Astrocyte (in vitro differentiated cells and primary cell): ENCODE measurements around the gene CEP350. TPM values are rescaled to one million over a fixed set of nuclear protein-coding genes. Genes with fewer than 3 reads are reported as not detected.

Experiments used
- DNase-seq: peaks from one replicate; pipeline ENCODE4 v3.0.0-alpha.2; 2010; ENCODE audit warnings: low read depth
- FAIRE-seq: peaks from 2 replicates; lab custom pipeline; 2011; peaks lifted over from hg19 to GRCh38; lab: Jason Lieb, UNC
- H2AFZ ChIP-seq: 2 replicates; pipeline ENCODE4 v1.6.0; 2012; ENCODE audit warnings: low read depth, low read length, inconsistent platforms
- H3K27ac ChIP-seq: 2 replicates; pipeline ENCODE4 v1.5.1; 2011; ENCODE audit warnings: low read depth, low read length, inconsistent platforms
- H3K27me3 ChIP-seq: 2 replicates; pipeline ENCODE4 v1.6.0; 2011; ENCODE audit warnings: low read length, inconsistent platforms; ENCODE audit not compliant: insufficient read depth
- H3K36me3 ChIP-seq: 2 replicates; pipeline ENCODE4 v1.5.1; 2011; ENCODE audit warnings: low read length, inconsistent platforms; ENCODE audit not compliant: insufficient read depth
- H3K4me1 ChIP-seq: 2 replicates; pipeline ENCODE4 v1.5.1; 2011; ENCODE audit warnings: low read length, inconsistent platforms; ENCODE audit not compliant: insufficient read depth
- H3K4me2 ChIP-seq: 2 replicates; pipeline ENCODE4 v1.6.0; 2012; ENCODE audit warnings: low read length, inconsistent platforms
- H3K4me3 ChIP-seq: 2 replicates; pipeline ENCODE4 v1.5.1; 2011; ENCODE audit warnings: low read depth, mild to moderate bottlenecking, low read length, inconsistent platforms; ENCODE audit not compliant: insufficient read depth
- H3K79me2 ChIP-seq: 2 replicates; pipeline ENCODE4 v1.6.0; 2012; ENCODE audit warnings: mild to moderate bottlenecking, low read length, inconsistent platforms; ENCODE audit not compliant: insufficient read depth
- H3K9ac ChIP-seq: 2 replicates; pipeline ENCODE4 v1.6.0; 2012; ENCODE audit warnings: mild to moderate bottlenecking, low read length, inconsistent platforms
- H3K9me3 ChIP-seq: 2 replicates; pipeline ENCODE4 v1.5.1; 2012; ENCODE audit warnings: low read depth, mild to moderate bottlenecking, low read length, inconsistent platforms; ENCODE audit not compliant: insufficient read depth
- H4K20me1 ChIP-seq: 2 replicates; pipeline ENCODE4 v1.6.0; 2012; ENCODE audit warnings: low read length, inconsistent platforms; ENCODE audit not compliant: insufficient read depth
- H3K27ac Mint-ChIP-seq: one replicate; pipeline ENCODE4 v1.8.0; 2021; ENCODE audit warnings: mild to moderate bottlenecking, mixed read lengths; ENCODE audit not compliant: unreplicated experiment
- H3K27me3 Mint-ChIP-seq: one replicate; pipeline ENCODE4 v1.8.0; 2021; ENCODE audit warnings: low read depth, mixed read lengths; ENCODE audit not compliant: unreplicated experiment
- H3K36me3 Mint-ChIP-seq: one replicate; pipeline ENCODE4 v1.8.0; 2021; ENCODE audit warnings: low read depth, mixed read lengths; ENCODE audit not compliant: unreplicated experiment
- H3K4me1 Mint-ChIP-seq: one replicate; pipeline ENCODE4 v1.8.0; 2021; ENCODE audit warnings: low read depth, mixed read lengths; ENCODE audit not compliant: unreplicated experiment
- H3K4me3 Mint-ChIP-seq: one replicate; pipeline ENCODE4 v1.8.0; 2021; ENCODE audit warnings: mild to moderate bottlenecking, moderate library complexity, mixed read lengths; ENCODE audit not compliant: unreplicated experiment
- H3K9me3 Mint-ChIP-seq: one replicate; pipeline ENCODE4 v1.8.0; 2021; ENCODE audit warnings: mild to moderate bottlenecking, mixed read lengths; ENCODE audit not compliant: unreplicated experiment
- EZH2 ChIP-seq: IDR thresholded peaks from 2 replicates; pipeline ENCODE4 v1.6.1; 2012; ENCODE audit warnings: mild to moderate bottlenecking, low read length, inconsistent platforms; ENCODE audit not compliant: insufficient read depth
- total RNA-seq: library from RNA; stranded (reverse); gene quantifications from 2 replicates; pipeline ENCODE4 v1.2.1, GENCODE V29; 2021
- TF ChIP-seq, protein P1 (sequence below): IDR thresholded peaks from 2 replicates; pipeline ENCODE4 v1.5.1; 2011; ENCODE audit warnings: low read depth, mild to moderate bottlenecking, inconsistent platforms, low read length, moderate library complexity; ENCODE audit not compliant: insufficient read depth

CEP350 gene
- total RNA-seq, 1 donor from 2014 or later: 29.2 TPM

DNA sequence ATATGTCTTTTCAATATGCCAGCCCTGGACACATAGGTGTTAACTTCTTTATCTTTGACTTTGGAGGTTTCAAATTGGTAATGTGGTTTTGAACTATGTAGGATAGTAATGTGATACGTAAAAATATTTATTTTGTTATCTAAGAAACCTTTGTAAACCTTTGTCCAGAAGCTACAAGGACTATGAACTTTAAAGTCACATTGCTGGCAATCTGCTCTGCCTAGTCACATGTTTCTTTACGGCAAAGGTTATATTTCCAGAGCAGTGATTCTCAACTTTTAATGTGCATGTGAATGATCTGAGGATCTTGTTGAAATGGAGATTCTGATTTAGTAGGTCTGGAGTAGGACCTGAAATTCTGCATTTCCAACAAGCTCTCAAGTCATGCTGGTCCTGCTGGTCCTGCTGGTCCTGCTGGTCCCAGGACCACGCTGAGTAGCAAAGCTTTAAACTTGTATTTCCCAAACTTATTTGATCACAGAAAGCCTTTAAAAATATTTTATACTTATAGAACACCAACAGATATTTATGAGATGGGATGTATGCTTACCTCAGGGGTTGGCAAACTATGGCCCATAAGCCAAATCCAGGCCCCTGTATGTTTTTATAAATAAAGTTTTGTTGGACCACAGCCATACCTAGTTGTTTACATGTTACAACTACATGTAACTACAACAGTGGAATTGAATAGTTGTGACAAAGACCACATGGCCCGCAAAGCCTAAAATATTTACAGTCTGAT is 142.1 kb downstream of the CEP350 start:
- no peak for TF ChIP-seq EZH2
- TF ChIP-seq, protein P1, sequence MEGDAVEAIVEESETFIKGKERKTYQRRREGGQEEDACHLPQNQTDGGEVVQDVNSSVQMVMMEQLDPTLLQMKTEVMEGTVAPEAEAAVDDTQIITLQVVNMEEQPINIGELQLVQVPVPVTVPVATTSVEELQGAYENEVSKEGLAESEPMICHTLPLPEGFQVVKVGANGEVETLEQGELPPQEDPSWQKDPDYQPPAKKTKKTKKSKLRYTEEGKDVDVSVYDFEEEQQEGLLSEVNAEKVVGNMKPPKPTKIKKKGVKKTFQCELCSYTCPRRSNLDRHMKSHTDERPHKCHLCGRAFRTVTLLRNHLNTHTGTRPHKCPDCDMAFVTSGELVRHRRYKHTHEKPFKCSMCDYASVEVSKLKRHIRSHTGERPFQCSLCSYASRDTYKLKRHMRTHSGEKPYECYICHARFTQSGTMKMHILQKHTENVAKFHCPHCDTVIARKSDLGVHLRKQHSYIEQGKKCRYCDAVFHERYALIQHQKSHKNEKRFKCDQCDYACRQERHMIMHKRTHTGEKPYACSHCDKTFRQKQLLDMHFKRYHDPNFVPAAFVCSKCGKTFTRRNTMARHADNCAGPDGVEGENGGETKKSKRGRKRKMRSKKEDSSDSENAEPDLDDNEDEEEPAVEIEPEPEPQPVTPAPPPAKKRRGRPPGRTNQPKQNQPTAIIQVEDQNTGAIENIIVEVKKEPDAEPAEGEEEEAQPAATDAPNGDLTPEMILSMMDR: no peak
- peaks cover 33% of the 10 kb centered on the region for H3K36me3 ChIP-seq
- H3K27ac ChIP-seq: no peak overlapping the region
- Mint-ChIP-seq H3K36me3 (peaks cover 20% of the 10 kb centered on the region), H3K27ac (no peak overlapping the region), H3K4me3 (no peak overlapping the region), H3K9me3 (no peaks in the 10 kb centered on the region), H3K4me1 (no peaks in the 10 kb centered on the region), H3K27me3 (no peaks in the 10 kb centered on the region)
- no peaks in the 10 kb centered on the region for H3K27me3 ChIP-seq
- no peaks in the 10 kb centered on the region for H3K79me2 ChIP-seq
- no peak overlapping the region for H3K9ac ChIP-seq
- FAIRE-seq (no peak), DNase-seq (no peak)
- H3K4me1 ChIP-seq: no peaks in the 10 kb centered on the region
- no peak overlapping the region for H3K4me2 ChIP-seq
- no peak overlapping the region for H2AFZ ChIP-seq
- no peaks in the 10 kb centered on the region for H4K20me1 ChIP-seq
- no peaks in the 10 kb centered on the region for H3K9me3 ChIP-seq
- no peak overlapping the region for H3K4me3 ChIP-seq

DNA sequence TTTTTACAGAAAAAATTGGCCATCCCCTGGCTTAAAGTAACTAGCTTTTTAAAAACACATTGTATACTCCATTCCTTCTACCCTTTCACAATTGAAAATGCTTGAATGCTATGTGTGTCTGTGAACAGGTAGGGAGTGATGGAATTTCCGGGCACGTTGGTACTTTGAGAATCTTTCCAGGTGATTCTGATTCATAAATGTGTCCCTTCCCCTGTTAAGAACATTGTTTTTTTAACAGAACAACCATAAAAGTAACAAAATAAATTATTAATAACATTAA is 142.7 kb downstream of the CEP350 start:
- H2AFZ ChIP-seq: no peak overlapping the region
- no peak overlapping the region for H3K4me3 ChIP-seq
- no peaks in the 10 kb centered on the region for H3K4me1 ChIP-seq
- H3K4me2 ChIP-seq: no peak overlapping the region
- H4K20me1 ChIP-seq: no peaks in the 10 kb centered on the region
- H3K9ac ChIP-seq: no peak overlapping the region
- no peak overlapping the region for H3K27ac ChIP-seq
- H3K27me3 ChIP-seq: no peaks in the 10 kb centered on the region
- TF ChIP-seq, protein P1: no peak
- no peak for TF ChIP-seq EZH2
- no peaks in the 10 kb centered on the region for H3K9me3 Mint-ChIP-seq
- H3K9me3 ChIP-seq: no peaks in the 10 kb centered on the region
- peaks cover 20% of the 10 kb centered on the region for H3K36me3 Mint-ChIP-seq
- no peak for DNase-seq
- no peak overlapping the region for H3K27ac Mint-ChIP-seq
- no peaks in the 10 kb centered on the region for H3K4me1 Mint-ChIP-seq
- FAIRE-seq: no peak
- H3K27me3 Mint-ChIP-seq: no peaks in the 10 kb centered on the region
- H3K4me3 Mint-ChIP-seq: no peak overlapping the region
- no peaks in the 10 kb centered on the region for H3K79me2 ChIP-seq
- H3K36me3 ChIP-seq: peaks cover 33% of the 10 kb centered on the region

DNA sequence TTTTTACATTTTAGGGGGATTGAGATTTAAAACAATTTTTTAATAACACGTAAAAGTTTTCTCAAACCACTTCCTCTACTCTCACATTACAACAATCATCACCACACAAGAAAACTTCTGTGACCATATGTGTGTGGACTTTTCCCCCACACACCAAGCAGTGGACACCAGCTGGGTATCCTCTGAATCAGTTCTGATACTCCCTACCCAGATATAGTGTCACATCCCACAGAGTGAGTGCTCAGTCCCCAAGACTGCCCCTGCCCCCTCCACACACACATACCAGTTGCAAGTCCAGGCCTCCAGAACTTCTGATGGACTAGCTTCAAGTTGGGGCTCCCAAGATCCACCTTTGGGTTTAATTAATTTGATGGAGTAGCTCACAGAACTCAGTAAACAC is 146.8 kb downstream of the CEP350 start:
- FAIRE-seq (no peak), DNase-seq (no peak)
- H3K27me3 ChIP-seq: no peaks in the 10 kb centered on the region
- H3K79me2 ChIP-seq: no peaks in the 10 kb centered on the region
- H3K27ac ChIP-seq: no peak overlapping the region
- no peaks in the 10 kb centered on the region for H4K20me1 ChIP-seq
- H3K4me1 Mint-ChIP-seq: no peaks in the 10 kb centered on the region
- no peak overlapping the region for H3K4me2 ChIP-seq
- H3K4me1 ChIP-seq: no peaks in the 10 kb centered on the region
- no peak overlapping the region for H3K4me3 Mint-ChIP-seq
- H3K36me3 Mint-ChIP-seq: peaks cover 7% of the 10 kb centered on the region
- no peaks in the 10 kb centered on the region for H3K9me3 ChIP-seq
- H3K36me3 ChIP-seq: peaks cover 13% of the 10 kb centered on the region
- no peak overlapping the region for H3K4me3 ChIP-seq
- no peak overlapping the region for H3K9ac ChIP-seq
- H3K9me3 Mint-ChIP-seq: no peaks in the 10 kb centered on the region
- no peaks in the 10 kb centered on the region for H3K27me3 Mint-ChIP-seq
- no peak overlapping the region for H2AFZ ChIP-seq
- TF ChIP-seq EZH2: no peak
- TF ChIP-seq, protein P1: no peak
- H3K27ac Mint-ChIP-seq: no peak overlapping the region
